K562 (cell line): ENCODE measurements around the gene PPCDC. TPM values are rescaled to one million over a fixed set of nuclear protein-coding genes. Genes with fewer than 3 reads are reported as not detected.
A peak's percentile ranks its signal among the peaks of the same experiment; 100 is the strongest.

Experiments
- JUND ChIP-seq, 2 experiments: IDR thresholded peaks; 2 replicates in 1 of 2; 3 replicates in 1 of 2; pipeline ENCODE4 v1.6.1; 2011; ENCODE audit warnings: borderline replicate concordance in 2 of 2, low read depth in 2 of 2, low read length in 2 of 2, improper control_type of control experiment in 1 of 2, missing biosample characterization in 1 of 2, missing genetic modification characterization in 1 of 2, missing genetic modification reagents in 1 of 2
- REST ChIP-seq, 2 experiments: fragments of 450-650 bp; formaldehyde crosslinking in 1 of 2; IDR thresholded peaks; 2 replicates each; pipeline versions ENCODE4 v1.4.0 to v1.6.1; 2014 to 2020; ENCODE audit warnings: mild to moderate bottlenecking in 2 of 2, borderline replicate concordance in 1 of 2, low read depth in 1 of 2
- SRF ChIP-seq, 2 experiments: fragments of 250-450, 450-650 bp in 1 of 2; sonication (Bioruptor Pico) in 1 of 2; sonication (generic) in 1 of 2; formaldehyde crosslinking; IDR thresholded peaks; 2 replicates each; pipeline versions ENCODE4 v1.5.0 to v1.5.1; 2020 to 2022; ENCODE audit warnings: mild to moderate bottlenecking in 1 of 2, missing genetic modification reagents in 1 of 2
- ZBTB17 ChIP-seq: fragments of 450-650 bp; formaldehyde crosslinking; IDR thresholded peaks from 2 replicates; pipeline ENCODE4 v1.4.0; 2020; ENCODE audit warnings: mild to moderate bottlenecking
- polyA plus RNA-seq, 8 experiments: library from polyadenylated mRNA; depleted of rRNA in 4 of 8; stranded (reverse) in 5 of 8; unstranded in 3 of 8; fragments of >200 nt; fragmentation: Nextera tagmentation in 2 of 8; fragmentation: Illumina TruSeq in 1 of 8; extraction: Ambion mirVana in 2 of 8; extraction: Trizol in 1 of 8; gene quantifications; 2 replicates each; pipeline versions ENCODE4 v1.2.1 to v1.2.3, GENCODE V29; 2011 to 2014; ENCODE audit warnings: inconsistent platforms in 1 of 8, missing spikeins in 1 of 8
- total RNA-seq, 7 experiments: library from RNA; depleted of rRNA in 6 of 7; stranded (reverse); fragments of >200 nt in 6 of 7; fragmentation: Illumina TruSeq in 2 of 7; extraction: Trizol in 2 of 7; gene quantifications; 2 replicates each; pipeline versions ENCODE4 v1.2.1 to v1.2.3, GENCODE V29; 2011 to 2021; ENCODE audit warnings: low replicate concordance in 1 of 7
- TF ChIP-seq, protein P1 (sequence below): fragments of 450-650 bp; formaldehyde crosslinking; IDR thresholded peaks from 2 replicates; pipeline ENCODE4 v1.4.0; 2020; ENCODE audit warnings: mild to moderate bottlenecking, mixed read lengths
- TF ChIP-seq, protein P2 (sequence below): fragments of 450-650 bp; IDR thresholded peaks from 2 replicates; pipeline ENCODE4 v1.6.1; 2017; ENCODE audit warnings: antibody characterized with exemption, mild to moderate bottlenecking
- TF ChIP-seq, protein P3 (sequence below): fragments of 450-650 bp; IDR thresholded peaks from 2 replicates; pipeline ENCODE4 v1.7.0; 2016; ENCODE audit warnings: borderline replicate concordance

Gene PPCDC
- total and polyA plus RNA-seq, 9 of the 15 experiments (the other 6 are each of a cell fraction or from before 2014, with no cell fraction given), result 10.9 to 53.6 (median 16.7) TPM

GRCh38 chr15:75042730-75043508 lies 19.5 kb downstream of the PPCDC start (continued):
- TF ChIP-seq, protein P1, sequence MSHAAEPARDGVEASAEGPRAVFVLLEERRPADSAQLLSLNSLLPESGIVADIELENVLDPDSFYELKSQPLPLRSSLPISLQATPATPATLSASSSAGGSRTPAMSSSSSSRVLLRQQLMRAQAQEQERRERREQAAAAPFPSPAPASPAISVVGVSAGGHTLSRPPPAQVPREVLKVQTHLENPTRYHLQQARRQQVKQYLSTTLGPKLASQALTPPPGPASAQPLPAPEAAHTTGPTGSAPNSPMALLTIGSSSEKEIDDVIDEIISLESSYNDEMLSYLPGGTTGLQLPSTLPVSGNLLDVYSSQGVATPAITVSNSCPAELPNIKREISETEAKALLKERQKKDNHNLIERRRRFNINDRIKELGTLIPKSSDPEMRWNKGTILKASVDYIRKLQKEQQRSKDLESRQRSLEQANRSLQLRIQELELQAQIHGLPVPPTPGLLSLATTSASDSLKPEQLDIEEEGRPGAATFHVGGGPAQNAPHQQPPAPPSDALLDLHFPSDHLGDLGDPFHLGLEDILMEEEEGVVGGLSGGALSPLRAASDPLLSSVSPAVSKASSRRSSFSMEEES (CRISPR knock-in tag), result no peak
- peak; percentile 98 for TF ChIP-seq JUND (IDR thresholded peaks at IDR 0.05; ENCODE audit: borderline replicate concordance, low read depth, low read length)
- TF ChIP-seq JUND (tag; IDR thresholded peaks at IDR 0.05; ENCODE audit: borderline replicate concordance, low read depth, low read length), result peak; percentile 94; the same call in 2 of the 3 replicates
- TF ChIP-seq, protein P2, sequence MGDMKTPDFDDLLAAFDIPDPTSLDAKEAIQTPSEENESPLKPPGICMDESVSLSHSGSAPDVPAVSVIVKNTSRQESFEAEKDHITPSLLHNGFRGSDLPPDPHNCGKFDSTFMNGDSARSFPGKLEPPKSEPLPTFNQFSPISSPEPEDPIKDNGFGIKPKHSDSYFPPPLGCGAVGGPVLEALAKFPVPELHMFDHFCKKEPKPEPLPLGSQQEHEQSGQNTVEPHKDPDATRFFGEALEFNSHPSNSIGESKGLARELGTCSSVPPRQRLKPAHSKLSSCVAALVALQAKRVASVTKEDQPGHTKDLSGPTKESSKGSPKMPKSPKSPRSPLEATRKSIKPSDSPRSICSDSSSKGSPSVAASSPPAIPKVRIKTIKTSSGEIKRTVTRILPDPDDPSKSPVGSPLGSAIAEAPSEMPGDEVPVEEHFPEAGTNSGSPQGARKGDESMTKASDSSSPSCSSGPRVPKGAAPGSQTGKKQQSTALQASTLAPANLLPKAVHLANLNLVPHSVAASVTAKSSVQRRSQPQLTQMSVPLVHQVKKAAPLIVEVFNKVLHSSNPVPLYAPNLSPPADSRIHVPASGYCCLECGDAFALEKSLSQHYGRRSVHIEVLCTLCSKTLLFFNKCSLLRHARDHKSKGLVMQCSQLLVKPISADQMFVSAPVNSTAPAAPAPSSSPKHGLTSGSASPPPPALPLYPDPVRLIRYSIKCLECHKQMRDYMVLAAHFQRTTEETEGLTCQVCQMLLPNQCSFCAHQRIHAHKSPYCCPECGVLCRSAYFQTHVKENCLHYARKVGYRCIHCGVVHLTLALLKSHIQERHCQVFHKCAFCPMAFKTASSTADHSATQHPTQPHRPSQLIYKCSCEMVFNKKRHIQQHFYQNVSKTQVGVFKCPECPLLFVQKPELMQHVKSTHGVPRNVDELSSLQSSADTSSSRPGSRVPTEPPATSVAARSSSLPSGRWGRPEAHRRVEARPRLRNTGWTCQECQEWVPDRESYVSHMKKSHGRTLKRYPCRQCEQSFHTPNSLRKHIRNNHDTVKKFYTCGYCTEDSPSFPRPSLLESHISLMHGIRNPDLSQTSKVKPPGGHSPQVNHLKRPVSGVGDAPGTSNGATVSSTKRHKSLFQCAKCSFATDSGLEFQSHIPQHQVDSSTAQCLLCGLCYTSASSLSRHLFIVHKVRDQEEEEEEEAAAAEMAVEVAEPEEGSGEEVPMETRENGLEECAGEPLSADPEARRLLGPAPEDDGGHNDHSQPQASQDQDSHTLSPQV, result peak; percentile 91
- no peak for TF ChIP-seq SRF (CRISPR knock-in tag; IDR thresholded peaks at IDR 0.05)
- TF ChIP-seq REST (IDR thresholded peaks at IDR 0.05; ENCODE audit: borderline replicate concordance), result peak; percentile 43; the same call in 1 of the 2 replicates
- TF ChIP-seq REST (CRISPR knock-in tag; IDR thresholded peaks at IDR 0.05; ENCODE audit: low read depth), result no peak; the same call in 1 of the 2 replicates
- TF ChIP-seq ZBTB17, result no peak
- TF ChIP-seq, protein P3, sequence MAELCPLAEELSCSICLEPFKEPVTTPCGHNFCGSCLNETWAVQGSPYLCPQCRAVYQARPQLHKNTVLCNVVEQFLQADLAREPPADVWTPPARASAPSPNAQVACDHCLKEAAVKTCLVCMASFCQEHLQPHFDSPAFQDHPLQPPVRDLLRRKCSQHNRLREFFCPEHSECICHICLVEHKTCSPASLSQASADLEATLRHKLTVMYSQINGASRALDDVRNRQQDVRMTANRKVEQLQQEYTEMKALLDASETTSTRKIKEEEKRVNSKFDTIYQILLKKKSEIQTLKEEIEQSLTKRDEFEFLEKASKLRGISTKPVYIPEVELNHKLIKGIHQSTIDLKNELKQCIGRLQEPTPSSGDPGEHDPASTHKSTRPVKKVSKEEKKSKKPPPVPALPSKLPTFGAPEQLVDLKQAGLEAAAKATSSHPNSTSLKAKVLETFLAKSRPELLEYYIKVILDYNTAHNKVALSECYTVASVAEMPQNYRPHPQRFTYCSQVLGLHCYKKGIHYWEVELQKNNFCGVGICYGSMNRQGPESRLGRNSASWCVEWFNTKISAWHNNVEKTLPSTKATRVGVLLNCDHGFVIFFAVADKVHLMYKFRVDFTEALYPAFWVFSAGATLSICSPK, result no peak
